ENCODE data around the gene PXDN. TPM values are rescaled to one million over a fixed set of nuclear protein-coding genes. Genes with fewer than 3 reads are reported as not detected.
"Not testable (repeated sequence)": the region's sequence is repeated elsewhere in the genome, so short reads cannot be mapped to it uniquely, and the experiment has no call there.

PXDN gene
- total RNA-seq, 1 experiment from 2014 or later = 0.13 TPM

GRCh38 chr2:1685957-1686783 lies 58.1 kb downstream of the PXDN start:
- DNase-seq (ENCODE audit: low spot score) = no peak

- no peak for DNase-seq (ENCODE audit: low spot score)
These were observed 59.0 kb downstream of the PXDN start for GRCh38 chr2:1685078-1685956.

- DNase-seq (ENCODE audit: low spot score) = no peak
These were observed 61.0 kb downstream of the PXDN start for GRCh38 chr2:1683297-1683696.

GRCh38 chr2:1682181-1682440 lies 62.2 kb downstream of the PXDN start:
- DNase-seq (ENCODE audit: low spot score) = no peak

- DNase-seq (ENCODE audit: low spot score) = no peak
These were observed 62.8 kb downstream of the PXDN start for GRCh38 chr2:1681323-1682180.

GRCh38 chr2:1681017-1681318 lies 63.3 kb downstream of the PXDN start:
- no peak for DNase-seq (ENCODE audit: low spot score)

- DNase-seq (ENCODE audit: low spot score) = no peak
These were observed 63.9 kb downstream of the PXDN start for GRCh38 chr2:1680222-1681016.

- DNase-seq (ENCODE audit: low spot score) = not testable (repeated sequence)
These were observed 64.8 kb downstream of the PXDN start for GRCh38 chr2:1679488-1680039.

- not testable (repeated sequence) for DNase-seq (ENCODE audit: low spot score)
These were observed 65.2 kb downstream of the PXDN start for GRCh38 chr2:1679065-1679464.

GRCh38 chr2:1678609-1679008 lies 65.7 kb downstream of the PXDN start:
- DNase-seq (ENCODE audit: low spot score) = no peak

GRCh38 chr2:1677821-1678165 lies 66.5 kb downstream of the PXDN start:
- DNase-seq (ENCODE audit: low spot score) = no peak

- DNase-seq (ENCODE audit: low spot score) = no peak
These were observed 67.1 kb downstream of the PXDN start for GRCh38 chr2:1676913-1677820.

GRCh38 chr2:1676091-1676912 lies 68.0 kb downstream of the PXDN start:
- DNase-seq (ENCODE audit: low spot score) = no peak

GRCh38 chr2:1675633-1676032 lies 68.7 kb downstream of the PXDN start:
- DNase-seq (ENCODE audit: low spot score) = peak; percentile 29

- DNase-seq (ENCODE audit: low spot score) = no peak
These were observed 69.4 kb downstream of the PXDN start for GRCh38 chr2:1674766-1675397.

GRCh38 chr2:1674276-1674675 lies 70.0 kb downstream of the PXDN start:
- DNase-seq (ENCODE audit: low spot score) = no peak

- DNase-seq (ENCODE audit: low spot score) = no peak
These were observed 71.0 kb downstream of the PXDN start for GRCh38 chr2:1673160-1673944.

GRCh38 chr2:1672738-1673137 lies 71.6 kb downstream of the PXDN start:
- DNase-seq (ENCODE audit: low spot score) = no peak
